IMR-90 (cell line): ENCODE results near the gene CETP. TPM values are rescaled to one million over a fixed set of nuclear protein-coding genes. Genes with fewer than 3 reads are reported as not detected.

Source experiments
- ATAC-seq: fragments of 200-7000 bp; cut with Tn5 transposase; 2 replicates; pipeline ENCODE4 v1.9.1; 2020; ENCODE audit warnings: low read depth, mild to moderate bottlenecking, moderate library complexity
- BruUV-seq: library from RNA; stranded (reverse); fragments of 400-500 nt; replicated peaks from 2 replicates; lab custom pipeline; 2021; lab: Mats Ljungman, UMichigan
- CTCF ChIA-PET: fragments of 300-600 bp; formaldehyde crosslinking; extraction: SDS; loops from one replicate; lab custom pipeline; 2021; ENCODE audit warnings: antibody characterized with exemption; lab: Yijun Ruan, JAX
- POLR2A ChIA-PET: fragments of 300-600 bp; sonication (Branson Sonifier 250); formaldehyde crosslinking; loops from one replicate; lab custom pipeline; 2022; ENCODE audit warnings: antibody characterized with exemption; ENCODE audit not compliant: unreplicated experiment; lab: Charles Lee
- DNase-seq: peaks from one replicate; pipeline ENCODE4 v3.0.0; 2013
- H2AFZ ChIP-seq: replicated peaks from 2 replicates; pipeline ENCODE3; 2013; ENCODE audit warnings: low read length, mild to moderate bottlenecking; ENCODE audit not compliant: poor library complexity
- H2AK5ac ChIP-seq: 2 replicates; pipeline ENCODE4 v1.6.1; 2013; ENCODE audit warnings: low read depth, low read length, inconsistent platforms
- H2AK9ac ChIP-seq: replicated peaks from 2 replicates; pipeline ENCODE3; 2013; ENCODE audit warnings: mild to moderate bottlenecking, low read depth, low read length, moderate library complexity; ENCODE audit not compliant: poor library complexity
- H2BK120ac ChIP-seq: 2 replicates; pipeline ENCODE4 v1.6.1; 2013; ENCODE audit warnings: low read depth, low read length, inconsistent platforms
- H2BK15ac ChIP-seq: 3 replicates; pipeline ENCODE4 v1.6.1; 2013; ENCODE audit warnings: low read depth, low read length, inconsistent platforms
- H2BK20ac ChIP-seq: 2 replicates; pipeline ENCODE4 v1.6.1; 2013; ENCODE audit warnings: low read depth, mild to moderate bottlenecking, inconsistent platforms, low read length, moderate library complexity
- H2BK5ac ChIP-seq: 2 replicates; pipeline ENCODE4 v1.6.1; 2013; ENCODE audit warnings: mild to moderate bottlenecking, low read depth, low read length, inconsistent platforms; ENCODE audit not compliant: poor library complexity, severe bottlenecking
- H3K14ac ChIP-seq: replicated peaks from 2 replicates; pipeline ENCODE4 v1.6.1; 2013; ENCODE audit warnings: low read depth, low read length, inconsistent platforms
- H3K18ac ChIP-seq: 2 replicates; pipeline ENCODE4 v1.6.1; 2013; ENCODE audit warnings: low read depth, low read length, control low read depth
- H3K23ac ChIP-seq: 2 replicates; pipeline ENCODE4 v1.6.1; 2013; ENCODE audit warnings: low read depth, low read length, inconsistent platforms
- H3K27ac ChIP-seq: 2 replicates; pipeline ENCODE4 v1.5.1; 2013; ENCODE audit warnings: mild to moderate bottlenecking, control low read depth, low read length; ENCODE audit not compliant: insufficient read depth
- H3K27me3 ChIP-seq: 2 replicates; pipeline ENCODE4 v1.6.1; 2013; ENCODE audit warnings: low read length; ENCODE audit not compliant: control insufficient read depth, insufficient read depth
- H3K36me3 ChIP-seq: 2 replicates; pipeline ENCODE4 v1.6.1; 2013; ENCODE audit warnings: low read length, mixed read lengths; ENCODE audit not compliant: control insufficient read depth, insufficient read depth
- H3K4ac ChIP-seq: 2 replicates; pipeline ENCODE4 v1.6.1; 2013; ENCODE audit warnings: low read depth, low read length, inconsistent platforms
- H3K4me1 ChIP-seq: 2 replicates; pipeline ENCODE4 v1.6.1; 2013; ENCODE audit warnings: low read length, mixed read lengths; ENCODE audit not compliant: control insufficient read depth, insufficient read depth
- H3K4me2 ChIP-seq: 2 replicates; pipeline ENCODE4 v1.6.1; 2013; ENCODE audit warnings: low read depth, mild to moderate bottlenecking, control low read depth, low read length, moderate library complexity
- H3K4me3 ChIP-seq: 2 replicates; pipeline ENCODE4 v1.5.1; 2013; ENCODE audit warnings: low read depth, mild to moderate bottlenecking, control low read depth, low read length, moderate library complexity; ENCODE audit not compliant: insufficient read depth
- H3K56ac ChIP-seq: 2 replicates; pipeline ENCODE4 v1.6.1; 2013; ENCODE audit warnings: low read length, inconsistent platforms; ENCODE audit not compliant: insufficient read depth; ENCODE audit errors: extremely low read depth
- H3K79me1 ChIP-seq, 2 experiments: 2 replicates each; pipeline ENCODE4 v1.6.1; 2013; ENCODE audit warnings: low read length in 2 of 2, inconsistent platforms in 1 of 2, low read depth in 1 of 2
- H3K9ac ChIP-seq: 2 replicates; pipeline ENCODE4 v1.6.1; 2013; ENCODE audit warnings: low read depth, low read length, control low read depth
- H3K9me1 ChIP-seq: 2 replicates; pipeline ENCODE4 v1.6.1; 2013; ENCODE audit warnings: low read length, inconsistent platforms; ENCODE audit not compliant: insufficient read depth
- H3K9me3 ChIP-seq: 2 replicates; pipeline ENCODE4 v1.6.1; 2013; ENCODE audit warnings: low read length; ENCODE audit not compliant: control insufficient read depth, insufficient read depth
- H4K20me1 ChIP-seq: 2 replicates; pipeline ENCODE4 v1.6.1; 2013; ENCODE audit warnings: low read length, inconsistent platforms; ENCODE audit not compliant: insufficient read depth
- H4K5ac ChIP-seq: 2 replicates; pipeline ENCODE4 v1.6.1; 2013; ENCODE audit warnings: mild to moderate bottlenecking, low read depth, low read length, control low read depth
- H4K8ac ChIP-seq, 2 experiments: 2 replicates each; pipeline ENCODE4 v1.6.1; 2013; ENCODE audit warnings: low read depth in 2 of 2, low read length in 2 of 2, control low read depth in 1 of 2, inconsistent platforms in 1 of 2
- H4K91ac ChIP-seq: 2 replicates; pipeline ENCODE4 v1.6.1; 2013; ENCODE audit warnings: low read depth, low read length, inconsistent platforms; ENCODE audit not compliant: insufficient read depth
- FOS ChIP-seq: fragments of 150-350 bp; IDR thresholded peaks from 2 replicates; pipeline ENCODE4 v1.6.1; 2016; ENCODE audit warnings: low read depth, low read length
- POLR2A ChIP-seq: IDR thresholded peaks from 2 replicates; pipeline ENCODE4 v1.6.1; 2012; ENCODE audit warnings: mild to moderate bottlenecking, low read depth, low read length
- WGBS, 2 experiments: methylation state at CpG; one replicate each; pipeline versions ENCODE4 v1.1.5 to v1.1.7; 2013; ENCODE audit warnings: missing lambda C conversion rate in 2 of 2; ENCODE audit not compliant: insufficient read length in 1 of 2; ENCODE audit errors: extremely low coverage in 2 of 2; 5-methylcytosine and 5-hydroxymethylcytosine counted together
- dilution Hi-C: fragments of 300-500 bp; cut with HindIII; formaldehyde crosslinking; loops from one replicate; pipeline ENCODE4 v1.14.3; 2018; ENCODE audit warnings: low sequenced_read_pairs; ENCODE audit not compliant: unreplicated experiment
- in situ Hi-C: fragments of 300-500 bp; cut with MboI; formaldehyde crosslinking; loops from 3 replicates; pipeline ENCODE4 v1.14.3; 2019; ENCODE audit warnings: low sequenced_read_pairs, inconsistent platforms, mixed read lengths
- intact Hi-C: fragments of 100-400 bp; cut with micrococcal nuclease; formaldehyde crosslinking; loops from 2 replicates; pipeline ENCODE4 v1.10.0; 2022
- polyA plus RNA-seq, 3 experiments: library from polyadenylated mRNA; depleted of rRNA; stranded (reverse); fragments of >200 nt; gene quantifications; 2 replicates each; pipeline ENCODE4 v1.2.3, GENCODE V29; 2012; ENCODE audit warnings: low replicate concordance in 1 of 3
- total RNA-seq: library from RNA; depleted of rRNA; stranded (reverse); fragments of >200 nt; gene quantifications from 2 replicates; pipeline ENCODE4 v1.2.3, GENCODE V29; 2012
- TF ChIP-seq, protein P1 (sequence below): fragments of 150-350 bp; IDR thresholded peaks from 2 replicates; pipeline ENCODE4 v1.6.1; 2017; ENCODE audit warnings: mild to moderate bottlenecking, antibody characterized with exemption, low read length, low read depth

The CETP gene
- total and polyA plus RNA-seq, 2 of the 4 experiments (the other 2 are of a cell fraction): not detected

GRCh38 chr16:56985288-56985961 lies 23.7 kb downstream of the CETP start:
- H2BK15ac ChIP-seq: peak overlapping the region; percentile 80; the same call in 2 of the 3 replicates
- peak overlapping the region; percentile 89 for H3K14ac ChIP-seq
- no peaks in the 10 kb centered on the region for H3K9me3 ChIP-seq
- peak overlapping the region; percentile 74 for H3K9ac ChIP-seq
- H2BK120ac ChIP-seq: peak overlapping the region; percentile 89
- peak; percentile 85 for DNase-seq
- H3K56ac ChIP-seq: peak overlapping the region; percentile 67; the same call in 1 of the 2 replicates
- ATAC-seq: peak; percentile 69
- H2BK20ac ChIP-seq: peak overlapping the region; percentile 85
- peak overlapping the region; percentile 47 for H3K4me2 ChIP-seq
- H3K18ac ChIP-seq: peak overlapping the region; percentile 82
- no peaks in the 10 kb centered on the region for H3K27me3 ChIP-seq
- ChIA-PET CTCF (interaction anchor here (0.7 kb wide), 1 partner anchor 9 kb away, joined by 4 read pairs; no protein-coding TSS in a partner anchor), POLR2A (no interaction called here)
- no peaks in the 10 kb centered on the region for H4K20me1 ChIP-seq
- H3K23ac ChIP-seq: peak overlapping the region; percentile 70
- dilution Hi-C loops (no loop called here), in situ Hi-C loops (no loop called here), intact Hi-C loops (no loop called here)
- H3K79me1 ChIP-seq: peaks cover 9 to 41% of the 10 kb centered on the region in 2 experiments; a peak in 3 of 4 replicates
- no peak overlapping the region for H3K4me3 ChIP-seq
- peak overlapping the region; percentile 88 for H2AFZ ChIP-seq
- no peaks in the 10 kb centered on the region for H3K36me3 ChIP-seq
- peaks cover 19% of the 10 kb centered on the region for H3K4me1 ChIP-seq
- peak overlapping the region; percentile 82 for H2BK5ac ChIP-seq
- peak overlapping the region; percentile 94 for H4K5ac ChIP-seq
- no TSS peak for BruUV-seq
- H3K9me1 ChIP-seq: peaks cover 19% of the 10 kb centered on the region
- no CpG with 5 or more reads among the region's 7 CpGs for WGBS, 2 experiments
- peak overlapping the region; percentile 93 for H3K4ac ChIP-seq
- 0 out of 2 replicates have a peak, but pooled peaks have one; percentile 39 for TF ChIP-seq FOS
- TF ChIP-seq, protein P1, sequence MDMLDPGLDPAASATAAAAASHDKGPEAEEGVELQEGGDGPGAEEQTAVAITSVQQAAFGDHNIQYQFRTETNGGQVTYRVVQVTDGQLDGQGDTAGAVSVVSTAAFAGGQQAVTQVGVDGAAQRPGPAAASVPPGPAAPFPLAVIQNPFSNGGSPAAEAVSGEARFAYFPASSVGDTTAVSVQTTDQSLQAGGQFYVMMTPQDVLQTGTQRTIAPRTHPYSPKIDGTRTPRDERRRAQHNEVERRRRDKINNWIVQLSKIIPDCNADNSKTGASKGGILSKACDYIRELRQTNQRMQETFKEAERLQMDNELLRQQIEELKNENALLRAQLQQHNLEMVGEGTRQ: no peak
- peak; percentile 49; the same call in 1 of the 2 replicates for TF ChIP-seq POLR2A
- peak overlapping the region; percentile 82 for H2AK5ac ChIP-seq
- H4K8ac ChIP-seq: peak overlapping the region; percentile 79 to 98
- peak overlapping the region; percentile 97 for H2AK9ac ChIP-seq
- peak overlapping the region; percentile 89 for H4K91ac ChIP-seq
- H3K27ac ChIP-seq: peak overlapping the region; percentile 70
